Psoas muscle (tissue), 8 donors: ENCODE data around the gene N4BP3. TPM values are rescaled to one million over a fixed set of nuclear protein-coding genes. Genes with fewer than 3 reads are reported as not detected.
"Not testable (repeated sequence)": the region's sequence is repeated elsewhere in the genome, so short reads cannot be mapped to it uniquely, and the experiment has no call there.

Source experiments
- ATAC-seq, 4 donors: fragments of 200-7000 bp; cut with Tn5 transposase; one replicate each; pipeline ENCODE4 v1.9.1; 2020; ENCODE audit warnings: moderate library complexity in 3 of 4, mild to moderate bottlenecking in 2 of 4
- DNase-seq, 2 donors: peaks; one replicate each; pipeline ENCODE4 v3.0.0-alpha.2; 2020
- H3K27ac ChIP-seq: fragments of 200-600 bp; one replicate; pipeline ENCODE4 v1.8.0; 2022
- H3K27me3 ChIP-seq, 3 donors: fragments of 200-600 bp in 1 of 3; one replicate each; pipeline versions ENCODE4 v1.6.1 to v1.8.0; 2013 to 2022; ENCODE audit warnings: low read length in 2 of 3, mild to moderate bottlenecking in 2 of 3, moderate library complexity in 1 of 3; ENCODE audit not compliant: insufficient read depth in 3 of 3
- H3K36me3 ChIP-seq, 2 donors: fragments of 200-600 bp in 1 of 2; one replicate each; pipeline versions ENCODE4 v1.6.1 to v1.8.0; 2013 to 2022; ENCODE audit warnings: low read depth in 1 of 2, mild to moderate bottlenecking in 1 of 2, moderate library complexity in 1 of 2; ENCODE audit not compliant: insufficient read depth in 1 of 2
- H3K4me1 ChIP-seq: fragments of 200-600 bp; one replicate; pipeline ENCODE4 v1.8.0; 2022
- H3K4me3 ChIP-seq: fragments of 200-600 bp; one replicate; pipeline ENCODE4 v1.8.0; 2022; ENCODE audit warnings: mild to moderate bottlenecking
- H3K9me3 ChIP-seq: fragments of 200-600 bp; one replicate; pipeline ENCODE4 v1.8.0; 2022
- WGBS, 3 donors: extraction: QIAGEN DNeasy Blood & Tissue Kit; methylation state at CpG; one replicate each; pipeline versions ENCODE4 v1.1.6 to v1.1.7; 2013; 5-methylcytosine and 5-hydroxymethylcytosine counted together
- intact Hi-C, 2 donors: fragments of 100-400 bp; cut with DNase I; formaldehyde crosslinking; loops; one replicate each; pipeline versions ENCODE4 v1.11.0 to v1.14.2; 2022
- polyA plus RNA-seq, 3 donors: library from polyadenylated mRNA; stranded (reverse); fragments of 200-250 nt; gene quantifications; one replicate each; pipeline ENCODE4 v1.2.3, GENCODE V29; 2013
- total RNA-seq, 4 donors: library from RNA; stranded (reverse); fragmentation: NEBNext Ultra II Directional in 2 of 4; extraction: Animal tissue kit (Norgen Biotek cat#: 25700) in 2 of 4; gene quantifications; one replicate each; pipeline versions ENCODE4 v1.2.1 to v1.2.4, GENCODE V29; 2021 to 2023
- TF ChIP-seq, protein P1 (sequence below): fragments of 200-600 bp; IDR thresholded peaks from one replicate; pipeline ENCODE4 v1.8.0; 2022; ENCODE audit warnings: antibody characterized with exemption
- donor health status: healthy with polysubstance abuse.
- donor health status: DM: no; HTN: no; CAD: no; lungs with moderate emphysema.
- donor health status: Bipolar disorder and iron deficiency.
- donor health status: healthy.
- donor health status: DM: yes; HTN: yes; CAD: no.
- donor health status: DM: no; HTN: no; CAD: no.
- donor health status: DM: no; HTN: no; CAD: no.
- donor health status: DM: yes; HTN: yes; CAD: no.

Gene N4BP3
- total and polyA plus RNA-seq, 7 donors = 1.6 to 4.0 (median 2.9) TPM

DNA sequence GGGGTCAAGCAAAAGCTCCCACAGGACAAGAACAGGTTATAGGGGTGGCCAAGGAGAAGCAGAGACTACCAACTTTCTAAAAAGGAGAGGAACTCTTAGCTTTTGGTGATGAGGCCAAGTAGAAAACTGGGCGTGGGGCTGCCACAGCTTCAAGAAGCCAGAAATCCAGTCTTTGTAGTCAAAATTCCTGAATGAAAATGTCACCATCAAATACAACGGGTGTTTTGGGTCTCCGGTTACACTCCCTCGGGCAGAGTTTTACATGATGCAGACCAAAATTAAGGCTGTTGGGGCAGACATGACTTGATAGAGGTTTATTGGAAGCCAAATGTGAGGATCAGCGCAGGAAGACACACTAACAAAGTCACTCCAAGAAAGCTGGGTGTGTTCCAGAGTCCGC lies 29.4 kb upstream of the N4BP3 start:
- no peak for ATAC-seq
- DNase-seq = no peak
- Histone ChIP-seq H3K27ac (no peak overlapping the region), H3K9me3 (no peaks in the 10 kb centered on the region), H3K27me3 (peaks cover 0 to 9% (median 4%) of the 10 kb centered on the region in 3 donors), H3K4me1 (no peaks in the 10 kb centered on the region), H3K36me3 (no peaks in the 10 kb centered on the region), H3K4me3 (no peak overlapping the region)
- TF ChIP-seq, protein P1, sequence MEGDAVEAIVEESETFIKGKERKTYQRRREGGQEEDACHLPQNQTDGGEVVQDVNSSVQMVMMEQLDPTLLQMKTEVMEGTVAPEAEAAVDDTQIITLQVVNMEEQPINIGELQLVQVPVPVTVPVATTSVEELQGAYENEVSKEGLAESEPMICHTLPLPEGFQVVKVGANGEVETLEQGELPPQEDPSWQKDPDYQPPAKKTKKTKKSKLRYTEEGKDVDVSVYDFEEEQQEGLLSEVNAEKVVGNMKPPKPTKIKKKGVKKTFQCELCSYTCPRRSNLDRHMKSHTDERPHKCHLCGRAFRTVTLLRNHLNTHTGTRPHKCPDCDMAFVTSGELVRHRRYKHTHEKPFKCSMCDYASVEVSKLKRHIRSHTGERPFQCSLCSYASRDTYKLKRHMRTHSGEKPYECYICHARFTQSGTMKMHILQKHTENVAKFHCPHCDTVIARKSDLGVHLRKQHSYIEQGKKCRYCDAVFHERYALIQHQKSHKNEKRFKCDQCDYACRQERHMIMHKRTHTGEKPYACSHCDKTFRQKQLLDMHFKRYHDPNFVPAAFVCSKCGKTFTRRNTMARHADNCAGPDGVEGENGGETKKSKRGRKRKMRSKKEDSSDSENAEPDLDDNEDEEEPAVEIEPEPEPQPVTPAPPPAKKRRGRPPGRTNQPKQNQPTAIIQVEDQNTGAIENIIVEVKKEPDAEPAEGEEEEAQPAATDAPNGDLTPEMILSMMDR = no peak
- WGBS, 3 donors = 51 to 66% (median 63%) methylated on average over 6 of the region's 6 CpGs
- intact Hi-C loops = no loop called here

DNA sequence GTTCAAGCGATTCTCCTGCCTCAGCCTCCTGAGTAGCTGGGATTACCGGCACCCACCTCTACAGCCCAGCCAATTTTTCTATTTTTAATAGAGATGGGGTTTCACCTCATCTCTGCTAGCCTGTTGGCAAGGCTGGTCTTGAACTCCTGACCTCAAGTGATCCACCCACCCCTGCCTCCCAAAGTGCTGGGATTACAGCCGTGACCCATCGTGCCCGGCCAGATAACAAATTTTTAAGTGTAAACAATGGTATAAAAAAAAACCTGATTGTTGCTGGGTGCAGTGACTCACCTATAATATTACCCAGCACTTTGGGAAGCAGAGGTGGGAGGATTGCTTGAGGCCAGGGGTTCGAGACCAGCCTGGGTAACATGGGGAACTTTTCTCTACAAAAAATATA lies 28.0 kb upstream of the N4BP3 start:
- Histone ChIP-seq H3K9me3 (no peaks in the 10 kb centered on the region), H3K36me3 (no peaks in the 10 kb centered on the region), H3K27me3 (peaks cover 0 to 9% (median 4%) of the 10 kb centered on the region in 3 donors), H3K4me1 (no peaks in the 10 kb centered on the region), H3K27ac (no peak overlapping the region), H3K4me3 (no peak overlapping the region)
- ATAC-seq (no peak), DNase-seq (no peak)
- intact Hi-C loops = no loop called here
- WGBS, 3 donors = 66 to 77% (median 66%) methylated on average over 6 of the region's 6 CpGs
- TF ChIP-seq, protein P1 = no peak

DNA sequence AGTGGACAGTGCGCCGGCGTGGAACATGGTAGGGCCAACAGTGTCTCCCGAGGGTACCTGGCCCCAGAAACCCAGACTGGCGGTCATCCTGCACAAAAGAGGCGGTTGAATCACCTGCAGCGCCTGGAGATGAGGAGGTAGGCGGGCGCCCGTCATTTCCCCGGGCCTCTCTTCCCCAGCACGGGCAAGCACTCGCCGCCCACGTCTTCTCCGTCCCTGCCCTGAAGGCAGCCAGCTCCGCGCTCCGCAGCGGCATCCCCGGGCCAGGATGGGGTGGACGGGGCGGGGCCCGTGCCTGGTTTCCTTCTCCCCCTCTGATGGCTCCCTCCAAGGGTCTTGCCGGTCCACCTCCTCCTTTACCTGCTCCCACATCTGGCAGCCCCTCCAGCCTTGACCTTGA lies 27.1 kb upstream of the N4BP3 start:
- Histone ChIP-seq H3K27me3 (peaks cover 0 to 9% (median 4%) of the 10 kb centered on the region in 3 donors), H3K4me3 (no peak overlapping the region), H3K4me1 (no peaks in the 10 kb centered on the region), H3K9me3 (no peaks in the 10 kb centered on the region), H3K27ac (no peak overlapping the region), H3K36me3 (no peaks in the 10 kb centered on the region)
- WGBS, 3 donors = 56 to 63% (median 60%) methylated on average over 18 to 25 of the region's 25 CpGs
- TF ChIP-seq, protein P1 = no peak
- DNase-seq (no peak), ATAC-seq (no peak)
- intact Hi-C loops = no loop called here

- DNase-seq, H3K9me3 ChIP-seq, intact Hi-C loops, ATAC-seq, H3K27ac ChIP-seq, H3K36me3 ChIP-seq, H3K27me3 ChIP-seq, H3K4me1 ChIP-seq, H3K4me3 ChIP-seq: not testable (repeated sequence)
- WGBS, 3 donors = 81 to 86% (median 85%) methylated on average over 5 of the region's 5 CpGs
Measured at GRCh38 chr5:178087199-178087598, 26.1 kb upstream of the N4BP3 start.

GRCh38 chr5:178090856-178091255 lies 22.5 kb upstream of the N4BP3 start:
- TF ChIP-seq, protein P1 = no peak
- WGBS, 3 donors = 80 to 89% (median 87%) methylated on average over 6 of the region's 6 CpGs
- Histone ChIP-seq H3K27ac (no peak overlapping the region), H3K9me3 (no peaks in the 10 kb centered on the region), H3K27me3 (peaks cover 0 to 9% (median 8%) of the 10 kb centered on the region in 3 donors), H3K4me1 (no peaks in the 10 kb centered on the region), H3K36me3 (no peaks in the 10 kb centered on the region), H3K4me3 (no peak overlapping the region)
- ATAC-seq = no peak
- no peak for DNase-seq
- intact Hi-C loops = no loop called here
